Stomach (tissue), 4 donors: ENCODE measurements around the gene ODF2.

ENCODE experiments used
- POLR2A ChIP-seq, 4 donors: fragments of 450-650 bp; IDR thresholded peaks; one replicate each; pipeline ENCODE4 v1.6.1; 2016; ENCODE audit warnings: antibody characterized with exemption in 4 of 4, control low read depth in 2 of 4, mild to moderate bottlenecking in 1 of 4, moderate library complexity in 1 of 4
- TF ChIP-seq, protein P1 (sequence below), 7 experiments: fragments of 450-650 bp in 4 of 7; fragments of 200-600 bp in 3 of 7; sonication (generic) in 3 of 7; IDR thresholded peaks; one replicate each; pipeline ENCODE4 v1.5.1; 2016 to 2019; ENCODE audit warnings: antibody characterized with exemption in 7 of 7, control low read depth in 2 of 7, mild to moderate bottlenecking in 1 of 7

DNA sequence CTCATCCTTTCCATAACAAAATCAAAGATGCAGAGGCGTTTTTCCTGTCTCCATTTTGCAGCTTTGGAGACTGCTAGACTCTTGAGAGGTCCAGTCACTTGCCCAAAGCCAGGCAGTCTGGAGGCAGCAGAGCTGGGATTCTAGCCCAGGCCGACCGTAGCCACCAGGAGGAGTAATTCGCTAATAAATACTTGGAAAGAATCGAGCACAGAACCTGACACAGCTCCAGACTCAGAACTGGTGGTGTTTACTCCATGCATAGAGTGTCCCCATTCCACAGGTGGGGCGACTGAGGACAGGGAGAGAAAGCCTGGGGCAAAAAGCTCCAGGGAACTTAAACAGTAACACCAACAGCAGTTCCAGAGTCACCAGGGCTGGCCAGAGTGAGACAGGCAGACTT lies 45.8 kb upstream of the ODF2 start:
- TF ChIP-seq, protein P1, sequence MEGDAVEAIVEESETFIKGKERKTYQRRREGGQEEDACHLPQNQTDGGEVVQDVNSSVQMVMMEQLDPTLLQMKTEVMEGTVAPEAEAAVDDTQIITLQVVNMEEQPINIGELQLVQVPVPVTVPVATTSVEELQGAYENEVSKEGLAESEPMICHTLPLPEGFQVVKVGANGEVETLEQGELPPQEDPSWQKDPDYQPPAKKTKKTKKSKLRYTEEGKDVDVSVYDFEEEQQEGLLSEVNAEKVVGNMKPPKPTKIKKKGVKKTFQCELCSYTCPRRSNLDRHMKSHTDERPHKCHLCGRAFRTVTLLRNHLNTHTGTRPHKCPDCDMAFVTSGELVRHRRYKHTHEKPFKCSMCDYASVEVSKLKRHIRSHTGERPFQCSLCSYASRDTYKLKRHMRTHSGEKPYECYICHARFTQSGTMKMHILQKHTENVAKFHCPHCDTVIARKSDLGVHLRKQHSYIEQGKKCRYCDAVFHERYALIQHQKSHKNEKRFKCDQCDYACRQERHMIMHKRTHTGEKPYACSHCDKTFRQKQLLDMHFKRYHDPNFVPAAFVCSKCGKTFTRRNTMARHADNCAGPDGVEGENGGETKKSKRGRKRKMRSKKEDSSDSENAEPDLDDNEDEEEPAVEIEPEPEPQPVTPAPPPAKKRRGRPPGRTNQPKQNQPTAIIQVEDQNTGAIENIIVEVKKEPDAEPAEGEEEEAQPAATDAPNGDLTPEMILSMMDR (IDR thresholded peaks at IDR 0.05) = no peak
- no peak for TF ChIP-seq POLR2A (IDR thresholded peaks at IDR 0.05)
